HepG2 (cell line): ENCODE data around the gene CRTAC1. TPM values are rescaled to one million over a fixed set of nuclear protein-coding genes. Genes with fewer than 3 reads are reported as not detected.
"Not testable (repeated sequence)": the region's sequence is repeated elsewhere in the genome, so short reads cannot be mapped to it uniquely, and the experiment has no call there.

ENCODE experiments used
- ATAC-seq: fragments of 200-7000 bp; cut with Tn5 transposase; 3 replicates; pipeline ENCODE4 v1.9.1; 2020; ENCODE audit warnings: mild to moderate bottlenecking, moderate library complexity
- BruUV-seq: library from RNA; stranded (reverse); fragments of 400-500 nt; replicated peaks from 2 replicates; lab custom pipeline; 2021; lab: Mats Ljungman, UMichigan
- CTCF ChIA-PET: fragments of 300-600 bp; formaldehyde crosslinking; extraction: SDS; loops from one replicate; lab custom pipeline; 2021; ENCODE audit warnings: low total read pairs, inconsistent platforms, low intra/inter-chr PET ratio; lab: Yijun Ruan, JAX
- POLR2A ChIA-PET: fragments of 350-600 bp; sonication (Branson Sonifier 250); formaldehyde crosslinking; loops from one replicate; lab custom pipeline; 2020; ENCODE audit warnings: antibody characterized with exemption, inconsistent platforms; lab: Yijun Ruan, JAX
- DNase-seq: peaks from one replicate; pipeline ENCODE4 v3.0.0-alpha.2; 2015; ENCODE audit warnings: low spot score
- FAIRE-seq: peaks from 3 replicates; lab custom pipeline; 2011; peaks lifted over from hg19 to GRCh38; lab: Jason Lieb, UNC
- H2AFZ ChIP-seq: one replicate; pipeline ENCODE4 v1.6.1; 2011; ENCODE audit warnings: low read length, inconsistent platforms
- H3K27ac ChIP-seq: fragments of 300-600 bp; 3 replicates; pipeline ENCODE4 v1.8.0; 2011; ENCODE audit warnings: mixed run types, mild to moderate bottlenecking, mixed read lengths, low read length, inconsistent platforms; ENCODE audit not compliant: insufficient read depth; ENCODE audit errors: extremely low read length
- H3K27me3 ChIP-seq, 2 experiments: fragments of 200-600 bp in 1 of 2; 2 replicates in 1 of 2; 3 replicates in 1 of 2; pipeline versions ENCODE4 v1.6.0 to v1.8.0; 2011; ENCODE audit warnings: low read length in 2 of 2, mild to moderate bottlenecking in 2 of 2, moderate library complexity in 2 of 2, inconsistent platforms in 1 of 2; ENCODE audit not compliant: insufficient read depth in 2 of 2, control insufficient read depth in 1 of 2
- H3K36me3 ChIP-seq, 2 experiments: fragments of 200-600 bp in 1 of 2; replicated peaks in 1 of 2; 2 replicates in 1 of 2; 3 replicates in 1 of 2; pipeline versions ENCODE4 v1.5.1 to v1.8.0; 2011; ENCODE audit warnings: low read length in 2 of 2, inconsistent platforms in 1 of 2; ENCODE audit not compliant: insufficient read depth in 2 of 2, control insufficient read depth in 1 of 2
- H3K4me1 ChIP-seq: 2 replicates; pipeline ENCODE4 v1.5.1; 2012; ENCODE audit warnings: low read length, inconsistent platforms; ENCODE audit not compliant: insufficient read depth
- H3K4me2 ChIP-seq: 2 replicates; pipeline ENCODE4 v1.6.0; 2011; ENCODE audit warnings: low read depth, low read length, inconsistent platforms
- H3K4me3 ChIP-seq, 3 experiments: fragments of 200-600 bp in 1 of 3; sonication (generic), shearing (Covaris generic) in 1 of 3; replicated peaks in 1 of 3; 2 replicates each; pipeline ENCODE4 v1.5.1; 2011 to 2016; ENCODE audit warnings: low read length in 3 of 3, inconsistent platforms in 2 of 3, low read depth in 2 of 3, mild to moderate bottlenecking in 2 of 3, control low read depth in 1 of 3, mixed read lengths in 1 of 3; ENCODE audit not compliant: insufficient read depth in 1 of 3
- H3K79me2 ChIP-seq: one replicate; pipeline ENCODE4 v1.6.1; 2011; ENCODE audit warnings: low read length, inconsistent platforms; ENCODE audit not compliant: insufficient read depth
- H3K9ac ChIP-seq: 2 replicates; pipeline ENCODE4 v1.6.0; 2011; ENCODE audit warnings: mild to moderate bottlenecking, low read depth, low read length, inconsistent platforms; ENCODE audit not compliant: insufficient read depth
- H3K9me3 ChIP-seq: 2 replicates; pipeline ENCODE4 v1.5.1; 2012; ENCODE audit warnings: mild to moderate bottlenecking, low read length
- H4K20me1 ChIP-seq: 2 replicates; pipeline ENCODE4 v1.6.0; 2011; ENCODE audit warnings: inconsistent platforms, mild to moderate bottlenecking, low read length, moderate library complexity; ENCODE audit not compliant: insufficient read depth
- AFF4 ChIP-seq: sonication (generic); formaldehyde crosslinking; IDR thresholded peaks from 2 replicates; pipeline ENCODE4 v1.4.0; 2020; ENCODE audit warnings: missing genetic modification reagents
- JARID2 ChIP-seq: sonication (generic); formaldehyde crosslinking; IDR thresholded peaks from 2 replicates; pipeline ENCODE4 v1.8.1; 2023; ENCODE audit warnings: missing genetic modification reagents, inconsistent platforms; ENCODE audit not compliant: insufficient replicate concordance
- SMARCE1 ChIP-seq: fragments of 450-650 bp; IDR thresholded peaks from 2 replicates; pipeline ENCODE4 v1.6.1; 2017; ENCODE audit warnings: borderline replicate concordance
- ZNF615 ChIP-seq: sonication (generic); formaldehyde crosslinking; IDR thresholded peaks from 2 replicates; pipeline ENCODE4 v1.5.0; 2020; ENCODE audit warnings: mild to moderate bottlenecking, missing genetic modification reagents, borderline replicate concordance
- WGBS: methylation state at CpG from one replicate; pipeline ENCODE4 v1.1.6; 2017; ENCODE audit warnings: low lambda C conversion rate; 5-methylcytosine and 5-hydroxymethylcytosine counted together
- in situ Hi-C: cut with HindIII; loops from 2 replicates; pipeline ENCODE4 v1.10.0; 2017; ENCODE audit warnings: low pct_unique_long_range_greater_than_20kb; ENCODE audit not compliant: extremely low pct_ligation_motif_present
- intact Hi-C: fragments of 100-400 bp; cut with micrococcal nuclease; formaldehyde crosslinking; loops from one replicate; pipeline ENCODE4 v1.10.0; 2022; ENCODE audit not compliant: unreplicated experiment
- polyA plus RNA-seq, 8 experiments: library from polyadenylated mRNA; depleted of rRNA in 3 of 8; stranded (reverse) in 7 of 8; unstranded in 1 of 8; fragments of >200 nt; fragmentation: Illumina TruSeq in 4 of 8; extraction: Trizol in 4 of 8; gene quantifications; 2 replicates each; pipeline versions ENCODE4 v1.2.1 to v1.2.3, GENCODE V29; 2011 to 2016; ENCODE audit warnings: low read depth in 4 of 8, missing spikeins in 1 of 8, mixed read lengths in 1 of 8; ENCODE audit not compliant: insufficient read depth in 1 of 8
- total RNA-seq, 5 experiments: library from RNA; depleted of rRNA; stranded (reverse); fragments of >200 nt; fragmentation: Illumina TruSeq; extraction: Trizol; gene quantifications; 2 replicates each; pipeline ENCODE4 v1.2.3, GENCODE V29; 2016; ENCODE audit warnings: low read depth in 1 of 5

The CRTAC1 gene
- total and polyA plus RNA-seq, 2 of the 13 experiments (the other 11 are each of a cell fraction or from before 2014, with no cell fraction given) = not detected

GRCh38 chr10:97849103-97849686 lies 181.2 kb downstream of the CRTAC1 start:
- H4K20me1 ChIP-seq = 0 out of 2 replicates have a peak, but pooled peaks cover 3% of the 10 kb centered on the region
- FAIRE-seq (no peak), DNase-seq (no peak), ATAC-seq (no peak; the same call in 2 of the 3 replicates)
- TF ChIP-seq ZNF615 (no peak), SMARCE1 (no peak), JARID2 (CRISPR knock-in tag) (no peak)
- H3K4me3 ChIP-seq = peak overlapping the region in 2 of 3 experiments; percentile 24 to 34; a peak in 3 of 6 replicates
- no peaks in the 10 kb centered on the region for H3K4me1 ChIP-seq
- no peaks in the 10 kb centered on the region for H3K9me3 ChIP-seq
- ChIA-PET POLR2A (no interaction called here), CTCF (no interaction called here)
- 16% methylated on average over 16 of the region's 16 CpGs for WGBS
- H3K79me2 ChIP-seq = no peaks in the 10 kb centered on the region
- H3K27me3 ChIP-seq = peaks cover 0 to 26% of the 10 kb centered on the region in 2 experiments; a peak in 3 of 5 replicates
- peak overlapping the region; percentile 42; the same call in 1 of the 2 replicates for H3K4me2 ChIP-seq
- in situ Hi-C loops (no loop called here), intact Hi-C loops (no loop called here)
- H3K27ac ChIP-seq = no peak overlapping the region
- H2AFZ ChIP-seq = no peak overlapping the region
- no peaks in the 10 kb centered on the region for H3K36me3 ChIP-seq
- BruUV-seq = no TSS peak
- no peak overlapping the region for H3K9ac ChIP-seq

- CTCF ChIA-PET = no interaction called here
- intact Hi-C loops = no loop called here
- H3K4me3 ChIP-seq = no peak overlapping the region
- in situ Hi-C loops = no loop called here
- no peaks in the 10 kb centered on the region for H3K9me3 ChIP-seq
- no peaks in the 10 kb centered on the region for H3K79me2 ChIP-seq
- no peak overlapping the region for H3K9ac ChIP-seq
- H3K27ac ChIP-seq = no peak overlapping the region
- H4K20me1 ChIP-seq = no peaks in the 10 kb centered on the region
- H2AFZ ChIP-seq = no peak overlapping the region
- POLR2A ChIA-PET = no interaction called here
- no peak overlapping the region for H3K4me2 ChIP-seq
- no TSS peak for BruUV-seq
- no peaks in the 10 kb centered on the region for H3K4me1 ChIP-seq
- TF ChIP-seq AFF4 (CRISPR knock-in tag) = no peak
- H3K36me3 ChIP-seq = no peaks in the 10 kb centered on the region
- FAIRE-seq (no peak), ATAC-seq (no peak), DNase-seq (no peak)
- H3K27me3 ChIP-seq = peaks cover 0 to 11% of the 10 kb centered on the region in 2 experiments; a peak in 2 of 5 replicates
- WGBS = 30% methylated on average over 3 of the region's 3 CpGs
These were observed 185.7 kb downstream of the CRTAC1 start for GRCh38 chr10:97844678-97845077.

GRCh38 chr10:97843972-97844371 lies 186.4 kb downstream of the CRTAC1 start:
- H4K20me1 ChIP-seq, intact Hi-C loops, H3K36me3 ChIP-seq, in situ Hi-C loops, FAIRE-seq, H3K4me3 ChIP-seq, H3K9me3 ChIP-seq, BruUV-seq, H3K4me1 ChIP-seq, H3K9ac ChIP-seq, H2AFZ ChIP-seq, CTCF ChIA-PET, ATAC-seq, H3K79me2 ChIP-seq, POLR2A ChIA-PET, H3K27me3 ChIP-seq, DNase-seq, H3K4me2 ChIP-seq, H3K27ac ChIP-seq: not testable (repeated sequence)
- WGBS = 55% methylated on average over 1 of the region's 2 CpGs
